Measurements from ENCODE around the gene PDCD1LG2. TPM values are rescaled to one million over a fixed set of nuclear protein-coding genes. Genes with fewer than 3 reads are reported as not detected.

Gene PDCD1LG2
- total RNA-seq, 1 experiment from 2014 or later, result 0.47 TPM

- peak; percentile 96 for DNase-seq (ENCODE audit: low spot score)
- H3K4me3 ChIP-seq (ENCODE audit: low read depth, low read length, poor library complexity, severe bottlenecking), result no peak overlapping the region
- peaks cover 25% of the 10 kb centered on the region for H3K4me1 ChIP-seq (ENCODE audit: insufficient read depth, low read length, poor library complexity, severe bottlenecking)
- no peak for TF ChIP-seq EZH2 (IDR thresholded peaks at IDR 0.05; ENCODE audit: borderline replicate concordance, low read depth, low read length, poor library complexity, severe bottlenecking)
- TF ChIP-seq, protein P1, sequence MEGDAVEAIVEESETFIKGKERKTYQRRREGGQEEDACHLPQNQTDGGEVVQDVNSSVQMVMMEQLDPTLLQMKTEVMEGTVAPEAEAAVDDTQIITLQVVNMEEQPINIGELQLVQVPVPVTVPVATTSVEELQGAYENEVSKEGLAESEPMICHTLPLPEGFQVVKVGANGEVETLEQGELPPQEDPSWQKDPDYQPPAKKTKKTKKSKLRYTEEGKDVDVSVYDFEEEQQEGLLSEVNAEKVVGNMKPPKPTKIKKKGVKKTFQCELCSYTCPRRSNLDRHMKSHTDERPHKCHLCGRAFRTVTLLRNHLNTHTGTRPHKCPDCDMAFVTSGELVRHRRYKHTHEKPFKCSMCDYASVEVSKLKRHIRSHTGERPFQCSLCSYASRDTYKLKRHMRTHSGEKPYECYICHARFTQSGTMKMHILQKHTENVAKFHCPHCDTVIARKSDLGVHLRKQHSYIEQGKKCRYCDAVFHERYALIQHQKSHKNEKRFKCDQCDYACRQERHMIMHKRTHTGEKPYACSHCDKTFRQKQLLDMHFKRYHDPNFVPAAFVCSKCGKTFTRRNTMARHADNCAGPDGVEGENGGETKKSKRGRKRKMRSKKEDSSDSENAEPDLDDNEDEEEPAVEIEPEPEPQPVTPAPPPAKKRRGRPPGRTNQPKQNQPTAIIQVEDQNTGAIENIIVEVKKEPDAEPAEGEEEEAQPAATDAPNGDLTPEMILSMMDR (conservative IDR thresholded peaks at IDR 0.05; ENCODE audit: low read depth, low read length), result no peak
- BruUV-seq (replicated peaks), result no TSS peak
- no peaks in the 10 kb centered on the region for H3K36me3 ChIP-seq (ENCODE audit: insufficient read depth, low read length, poor library complexity, severe bottlenecking)
- intact Hi-C loops (cut with micrococcal nuclease; ENCODE audit: unreplicated experiment), result no loop called here
- CTCF ChIA-PET, result interaction anchor here (0.6 kb wide), 1 partner anchor 26 kb away, joined by 5 read pairs; no protein-coding TSS in a partner anchor
- H3K9me3 ChIP-seq (ENCODE audit: low read depth, low read length, poor library complexity, severe bottlenecking), result no peaks in the 10 kb centered on the region
- POLR2A ChIA-PET (ENCODE audit: low non-redundant PET), result no interaction called here
- H3K27me3 ChIP-seq (replicated peaks; ENCODE audit: insufficient read depth, low read depth, low read length, poor library complexity), result no peaks in the 10 kb centered on the region
- peak overlapping the region; percentile 49 for H3K27ac ChIP-seq (ENCODE audit: low read depth, low read length, poor library complexity, severe bottlenecking)
Measured at GRCh38 chr9:5499889-5500398, 10.4 kb upstream of the PDCD1LG2 start.

GRCh38 chr9:5500441-5501235 is 9.7 kb upstream of the PDCD1LG2 start:
- ChIA-PET CTCF (no interaction called here), POLR2A (ENCODE audit: low non-redundant PET) (no interaction called here)
- no TSS peak for BruUV-seq (replicated peaks)
- no peak for TF ChIP-seq EZH2 (IDR thresholded peaks at IDR 0.05; ENCODE audit: borderline replicate concordance, low read depth, low read length, poor library complexity, severe bottlenecking)
- TF ChIP-seq, protein P1 (conservative IDR thresholded peaks at IDR 0.05; ENCODE audit: low read depth, low read length), result no peak
- no peak overlapping the region for H3K4me3 ChIP-seq (ENCODE audit: low read depth, low read length, poor library complexity, severe bottlenecking)
- peaks cover 25% of the 10 kb centered on the region for H3K4me1 ChIP-seq (ENCODE audit: insufficient read depth, low read length, poor library complexity, severe bottlenecking)
- DNase-seq (ENCODE audit: low spot score), result peak; percentile 61
- peak overlapping the region; percentile 49 for H3K27ac ChIP-seq (ENCODE audit: low read depth, low read length, poor library complexity, severe bottlenecking)
- intact Hi-C loops (cut with micrococcal nuclease; ENCODE audit: unreplicated experiment), result no loop called here
- H3K9me3 ChIP-seq (ENCODE audit: low read depth, low read length, poor library complexity, severe bottlenecking), result no peaks in the 10 kb centered on the region
- H3K36me3 ChIP-seq (ENCODE audit: insufficient read depth, low read length, poor library complexity, severe bottlenecking), result no peaks in the 10 kb centered on the region
- H3K27me3 ChIP-seq (replicated peaks; ENCODE audit: insufficient read depth, low read depth, low read length, poor library complexity), result no peaks in the 10 kb centered on the region

- H3K27me3 ChIP-seq (replicated peaks; ENCODE audit: insufficient read depth, low read depth, low read length, poor library complexity), result no peaks in the 10 kb centered on the region
- ChIA-PET POLR2A (ENCODE audit: low non-redundant PET) (no interaction called here), CTCF (no interaction called here)
- TF ChIP-seq, protein P1 (conservative IDR thresholded peaks at IDR 0.05; ENCODE audit: low read depth, low read length), result no peak
- no peak for TF ChIP-seq EZH2 (IDR thresholded peaks at IDR 0.05; ENCODE audit: borderline replicate concordance, low read depth, low read length, poor library complexity, severe bottlenecking)
- BruUV-seq (replicated peaks), result no TSS peak
- H3K36me3 ChIP-seq (ENCODE audit: insufficient read depth, low read length, poor library complexity, severe bottlenecking), result no peaks in the 10 kb centered on the region
- no peak overlapping the region for H3K27ac ChIP-seq (ENCODE audit: low read depth, low read length, poor library complexity, severe bottlenecking)
- no peaks in the 10 kb centered on the region for H3K9me3 ChIP-seq (ENCODE audit: low read depth, low read length, poor library complexity, severe bottlenecking)
- no peak for DNase-seq (ENCODE audit: low spot score)
- intact Hi-C loops (cut with micrococcal nuclease; ENCODE audit: unreplicated experiment), result no loop called here
- peaks cover 25% of the 10 kb centered on the region for H3K4me1 ChIP-seq (ENCODE audit: insufficient read depth, low read length, poor library complexity, severe bottlenecking)
- H3K4me3 ChIP-seq (ENCODE audit: low read depth, low read length, poor library complexity, severe bottlenecking), result no peak overlapping the region
Measured at GRCh38 chr9:5502553-5502952, 7.8 kb upstream of the PDCD1LG2 start.
